Fibroblast of lung (primary cell): ENCODE data around the gene APBB2. TPM values are rescaled to one million over a fixed set of nuclear protein-coding genes. Genes with fewer than 3 reads are reported as not detected.

ENCODE experiments used
- DNase-seq, 2 donors: peaks; one replicate each; pipeline versions ENCODE4 v3.0.0 to v3.0.0-alpha.2; 2010; ENCODE audit warnings: low read depth in 2 of 2
- H2AFZ ChIP-seq: 2 replicates; pipeline ENCODE4 v1.5.1; 2012; ENCODE audit warnings: low read length, control low read depth, inconsistent platforms
- H3K27ac ChIP-seq: 2 replicates; pipeline ENCODE4 v1.5.1; 2011; ENCODE audit warnings: low read length, control low read depth; ENCODE audit not compliant: insufficient read depth
- H3K27me3 ChIP-seq: 2 replicates; pipeline ENCODE4 v1.5.1; 2011; ENCODE audit warnings: mild to moderate bottlenecking, low read length; ENCODE audit not compliant: control insufficient read depth, insufficient read depth
- H3K36me3 ChIP-seq: 2 replicates; pipeline ENCODE4 v1.5.1; 2011; ENCODE audit warnings: low read length; ENCODE audit not compliant: control insufficient read depth, insufficient read depth
- H3K4me1 ChIP-seq: 2 replicates; pipeline ENCODE4 v1.5.1; 2011; ENCODE audit warnings: low read length; ENCODE audit not compliant: control insufficient read depth, insufficient read depth; ENCODE audit errors: extremely low read depth
- H3K4me2 ChIP-seq: 2 replicates; pipeline ENCODE4 v1.5.1; 2011; ENCODE audit warnings: low read length, control low read depth; ENCODE audit not compliant: insufficient read depth; ENCODE audit errors: extremely low read depth
- H3K4me3 ChIP-seq, 4 experiments: fragments of 200-600 bp in 1 of 4; sonication (generic) in 1 of 4; replicated peaks in 1 of 4; 2 replicates each; pipeline ENCODE4 v1.5.1; 2011 to 2016; ENCODE audit warnings: low read length in 4 of 4, low read depth in 3 of 4, mild to moderate bottlenecking in 3 of 4, control low read depth in 2 of 4, inconsistent platforms in 1 of 4, mixed read lengths in 1 of 4; ENCODE audit not compliant: insufficient read depth in 1 of 4; ENCODE audit errors: control extremely low read depth in 1 of 4
- H3K79me2 ChIP-seq: 2 replicates; pipeline ENCODE4 v1.5.1; 2012; ENCODE audit warnings: mild to moderate bottlenecking, low read length, inconsistent platforms; ENCODE audit not compliant: control insufficient read depth, insufficient read depth
- H3K9ac ChIP-seq: 2 replicates; pipeline ENCODE4 v1.5.1; 2011; ENCODE audit warnings: mild to moderate bottlenecking, low read length, control low read depth; ENCODE audit not compliant: insufficient read depth
- H3K9me3 ChIP-seq: 2 replicates; pipeline ENCODE4 v1.5.1; 2012; ENCODE audit warnings: low read depth, low read length; ENCODE audit not compliant: control insufficient read depth, insufficient read depth
- H4K20me1 ChIP-seq: 2 replicates; pipeline ENCODE4 v1.5.1; 2011; ENCODE audit warnings: low read length; ENCODE audit not compliant: control insufficient read depth, insufficient read depth; ENCODE audit errors: extremely low read depth
- EZH2 ChIP-seq: IDR thresholded peaks from 2 replicates; pipeline ENCODE4 v1.5.1; 2012; ENCODE audit warnings: low read length, control low read depth, mild to moderate bottlenecking; ENCODE audit errors: missing control alignments
- polyA plus RNA-seq, 2 donors: library from polyadenylated mRNA; depleted of rRNA in 1 of 2; stranded (reverse) in 1 of 2; unstranded in 1 of 2; fragments of >200 nt; gene quantifications; 2 replicates each; pipeline ENCODE4 v1.2.1, GENCODE V29; 2011 to 2012; ENCODE audit warnings: missing spikeins in 1 of 2
- total RNA-seq: library from RNA; depleted of rRNA; stranded (reverse); fragments of >200 nt; gene quantifications from 2 replicates; pipeline ENCODE4 v1.2.1, GENCODE V29; 2014
- TF ChIP-seq, protein P1 (sequence below), 2 donors: IDR thresholded peaks in 1 of 2; conservative IDR thresholded peaks in 1 of 2; 1 replicate in 1 of 2; 2 replicates in 1 of 2; pipeline ENCODE4 v1.5.1; 2011 to 2012; ENCODE audit warnings: low read length in 2 of 2, control low read depth in 1 of 2, inconsistent platforms in 1 of 2, low read depth in 1 of 2, mild to moderate bottlenecking in 1 of 2

APBB2 gene
- total and polyA plus RNA-seq, 2 donors (not counting 1 experiment from before 2014, with no cell fraction given) = 25.1 to 29.8 TPM

- H3K9me3 ChIP-seq = no peaks in the 10 kb centered on the region
- H3K4me3 ChIP-seq = peak overlapping the region in 1 of 4 experiments; percentile 18
- no peak overlapping the region for H3K9ac ChIP-seq
- no peaks in the 10 kb centered on the region for H4K20me1 ChIP-seq
- H3K27ac ChIP-seq = peak overlapping the region; percentile 72
- no peaks in the 10 kb centered on the region for H3K36me3 ChIP-seq
- H3K27me3 ChIP-seq = no peaks in the 10 kb centered on the region
- H2AFZ ChIP-seq = no peak overlapping the region
- peak in 1 of 2 donors; percentile 55 for DNase-seq
- peak overlapping the region; percentile 73 for H3K4me2 ChIP-seq
- H3K4me1 ChIP-seq = peaks cover 38% of the 10 kb centered on the region
- TF ChIP-seq, protein P1, sequence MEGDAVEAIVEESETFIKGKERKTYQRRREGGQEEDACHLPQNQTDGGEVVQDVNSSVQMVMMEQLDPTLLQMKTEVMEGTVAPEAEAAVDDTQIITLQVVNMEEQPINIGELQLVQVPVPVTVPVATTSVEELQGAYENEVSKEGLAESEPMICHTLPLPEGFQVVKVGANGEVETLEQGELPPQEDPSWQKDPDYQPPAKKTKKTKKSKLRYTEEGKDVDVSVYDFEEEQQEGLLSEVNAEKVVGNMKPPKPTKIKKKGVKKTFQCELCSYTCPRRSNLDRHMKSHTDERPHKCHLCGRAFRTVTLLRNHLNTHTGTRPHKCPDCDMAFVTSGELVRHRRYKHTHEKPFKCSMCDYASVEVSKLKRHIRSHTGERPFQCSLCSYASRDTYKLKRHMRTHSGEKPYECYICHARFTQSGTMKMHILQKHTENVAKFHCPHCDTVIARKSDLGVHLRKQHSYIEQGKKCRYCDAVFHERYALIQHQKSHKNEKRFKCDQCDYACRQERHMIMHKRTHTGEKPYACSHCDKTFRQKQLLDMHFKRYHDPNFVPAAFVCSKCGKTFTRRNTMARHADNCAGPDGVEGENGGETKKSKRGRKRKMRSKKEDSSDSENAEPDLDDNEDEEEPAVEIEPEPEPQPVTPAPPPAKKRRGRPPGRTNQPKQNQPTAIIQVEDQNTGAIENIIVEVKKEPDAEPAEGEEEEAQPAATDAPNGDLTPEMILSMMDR (conservative IDR thresholded peaks at IDR 0.05 in 1 of 2, IDR thresholded peaks at IDR 0.05 in 1 of 2; ENCODE audit: low read depth in 1 of 2, low read length in 2 of 2) = no peak
- no peak for TF ChIP-seq EZH2
- peaks cover 12% of the 10 kb centered on the region for H3K79me2 ChIP-seq
These were observed 68.1 kb downstream of the APBB2 start for GRCh38 chr4:41146196-41146595.

DNA sequence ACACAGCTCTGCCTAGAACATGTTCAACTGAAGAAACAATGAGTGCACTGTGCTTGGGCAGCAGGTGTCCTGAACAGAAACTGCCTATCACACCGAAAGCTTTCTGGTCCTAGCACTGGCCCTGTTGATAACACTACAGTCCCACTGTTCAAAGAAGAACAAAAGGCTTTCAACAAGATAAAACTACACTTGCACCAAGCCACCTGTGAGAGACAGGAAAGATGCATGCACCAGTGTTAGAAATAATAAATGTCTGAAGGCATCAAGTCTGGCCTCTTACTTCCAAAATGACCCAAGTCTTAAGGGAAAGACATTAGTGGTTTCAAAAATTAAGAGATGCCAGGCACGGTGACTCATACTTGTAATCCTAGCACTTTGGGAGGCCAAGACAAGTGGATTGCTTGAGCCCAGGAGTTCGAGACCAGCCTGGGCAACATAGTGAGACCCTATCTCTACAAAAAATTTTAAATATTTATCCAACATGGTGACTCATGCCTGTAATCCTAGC is 68.7 kb downstream of the APBB2 start:
- Histone ChIP-seq H3K9me3 (no peaks in the 10 kb centered on the region), H2AFZ (no peak overlapping the region), H3K27ac (peak overlapping the region; percentile 72), H3K9ac (no peak overlapping the region), H3K4me3 (no peak overlapping the region), H4K20me1 (no peaks in the 10 kb centered on the region), H3K79me2 (peaks cover 12% of the 10 kb centered on the region), H3K36me3 (no peaks in the 10 kb centered on the region), H3K4me1 (peaks cover 38% of the 10 kb centered on the region), H3K27me3 (no peaks in the 10 kb centered on the region), H3K4me2 (no peak overlapping the region)
- peak; percentile 54 to 71 for DNase-seq
- TF ChIP-seq, protein P1 (conservative IDR thresholded peaks at IDR 0.05 in 1 of 2, IDR thresholded peaks at IDR 0.05 in 1 of 2; ENCODE audit: low read depth in 1 of 2, low read length in 2 of 2) = no peak
- no peak for TF ChIP-seq EZH2

DNA sequence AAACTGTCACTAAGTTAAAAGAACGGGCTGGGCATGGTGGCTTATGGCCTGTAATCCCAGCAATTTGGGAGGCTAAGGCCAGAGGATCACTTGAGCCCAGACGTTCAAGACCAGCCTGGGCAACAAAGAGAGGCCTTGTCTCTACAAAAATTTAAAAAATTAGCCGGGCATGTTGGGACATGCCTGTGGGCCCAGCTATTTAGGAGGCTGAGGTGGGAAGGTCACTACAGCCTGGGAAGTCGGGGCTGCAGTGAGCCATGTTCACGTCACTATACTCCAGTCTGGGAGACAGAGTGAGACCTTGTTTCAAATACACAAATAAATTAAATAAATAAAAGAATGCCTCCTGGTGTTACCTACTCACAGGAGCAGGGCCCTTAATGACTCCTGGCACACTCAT is 69.5 kb downstream of the APBB2 start:
- H3K27ac ChIP-seq = peak overlapping the region; percentile 84
- H3K4me2 ChIP-seq = no peak overlapping the region
- peaks cover 12% of the 10 kb centered on the region for H3K79me2 ChIP-seq
- no peak overlapping the region for H2AFZ ChIP-seq
- no peaks in the 10 kb centered on the region for H3K27me3 ChIP-seq
- no peaks in the 10 kb centered on the region for H3K36me3 ChIP-seq
- TF ChIP-seq, protein P1 (conservative IDR thresholded peaks at IDR 0.05 in 1 of 2, IDR thresholded peaks at IDR 0.05 in 1 of 2; ENCODE audit: low read depth in 1 of 2, low read length in 2 of 2) = no peak
- TF ChIP-seq EZH2 = no peak
- H4K20me1 ChIP-seq = no peaks in the 10 kb centered on the region
- H3K4me1 ChIP-seq = peaks cover 38% of the 10 kb centered on the region
- DNase-seq = peak in 1 of 2 donors; percentile 61
- no peaks in the 10 kb centered on the region for H3K9me3 ChIP-seq
- H3K4me3 ChIP-seq = no peak overlapping the region
- H3K9ac ChIP-seq = no peak overlapping the region
